HG03135 (cell line): Measurements from ENCODE around the gene SGPP2.
A peak's percentile ranks its signal among the peaks of the same experiment; 100 is the strongest.

ENCODE experiments used
- ATAC-seq: cut with Tn5 transposase; IDR thresholded peaks from one replicate; pipeline ENCODE4 v1.9.1; 2021; ENCODE audit warnings: mild to moderate bottlenecking, moderate library complexity; ENCODE audit not compliant: unreplicated experiment

Gene SGPP2

GRCh38 chr2:222522082-222522481 lies 97.7 kb downstream of the SGPP2 start:
- ATAC-seq: no peak

- ATAC-seq: peak; percentile 62
Measured at GRCh38 chr2:222523783-222524544, 99.6 kb downstream of the SGPP2 start.

DNA sequence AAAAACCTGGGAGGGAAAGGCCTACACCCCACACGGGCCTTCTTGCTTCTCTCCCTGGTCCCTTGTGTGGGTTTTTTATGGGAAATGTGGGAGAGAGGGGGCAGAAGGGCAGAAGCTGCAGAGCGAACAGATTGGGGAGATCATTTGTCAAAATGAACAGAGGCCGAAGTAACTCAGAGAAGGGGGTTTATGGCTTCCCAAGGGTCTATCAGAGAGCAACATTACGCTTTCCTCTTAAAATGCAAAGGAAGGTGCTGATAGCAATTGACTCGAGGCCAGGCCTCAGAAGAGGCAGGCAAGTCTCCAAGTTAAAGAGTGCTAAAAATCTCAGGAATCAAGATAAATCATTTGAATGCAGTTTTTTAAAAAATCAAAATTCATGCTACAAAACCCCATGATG lies 101.5 kb downstream of the SGPP2 start:
- no peak for ATAC-seq

DNA sequence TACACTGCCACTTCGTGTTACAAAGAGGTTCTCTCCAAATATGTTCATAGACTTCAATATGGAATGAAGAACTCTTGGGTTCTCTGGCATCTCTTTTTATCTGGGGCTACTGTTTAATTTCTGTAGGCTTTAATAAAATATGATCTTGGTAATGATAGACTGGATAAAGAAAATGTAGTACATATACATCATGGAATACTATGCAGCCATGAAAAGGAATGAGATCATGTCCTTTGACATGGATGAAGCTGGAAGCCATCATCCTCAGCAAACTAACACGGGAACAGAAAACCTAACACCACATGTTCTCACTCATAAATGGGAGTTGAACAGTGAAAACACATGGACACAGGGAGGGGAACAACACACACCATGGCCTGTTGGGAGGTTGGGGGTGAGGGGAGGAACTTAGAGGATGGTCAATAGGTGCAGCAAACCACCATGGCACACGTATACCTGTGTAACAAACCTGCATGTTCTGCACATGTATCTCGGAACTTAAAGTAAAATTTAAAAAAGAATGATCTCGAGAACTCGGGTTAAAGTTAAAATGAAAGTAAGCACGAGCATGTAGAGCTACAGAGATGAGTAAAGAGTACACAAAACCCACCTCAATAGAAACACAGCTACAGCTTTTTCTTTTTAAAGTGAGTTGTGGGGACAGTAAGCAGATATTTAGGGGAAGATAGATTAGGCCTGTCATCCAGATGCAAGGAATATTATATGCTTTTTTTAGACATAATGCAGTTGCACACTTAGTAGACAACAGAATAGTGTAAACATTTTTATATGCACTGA lies 102.3 kb downstream of the SGPP2 start:
- no peak for ATAC-seq

DNA sequence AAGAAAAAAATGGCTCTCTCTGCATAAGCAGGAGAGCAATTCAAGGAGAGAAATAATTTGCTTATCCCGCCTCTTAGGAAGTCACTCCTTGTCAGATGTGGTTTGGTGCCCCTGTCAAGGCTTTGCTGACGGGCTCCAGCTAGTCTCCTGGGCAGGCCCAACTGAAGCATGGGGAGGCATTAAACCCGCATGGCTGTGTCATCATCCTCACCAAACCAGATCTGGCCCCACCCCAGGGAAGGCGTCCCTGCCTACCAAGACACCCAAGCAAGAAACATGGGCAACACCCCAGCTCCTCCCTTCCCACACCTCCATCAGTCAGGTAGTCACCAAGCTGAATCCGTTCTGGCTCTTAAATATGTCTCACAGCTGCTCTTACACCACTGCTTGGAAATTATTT lies 108.0 kb downstream of the SGPP2 start:
- ATAC-seq: no peak

DNA sequence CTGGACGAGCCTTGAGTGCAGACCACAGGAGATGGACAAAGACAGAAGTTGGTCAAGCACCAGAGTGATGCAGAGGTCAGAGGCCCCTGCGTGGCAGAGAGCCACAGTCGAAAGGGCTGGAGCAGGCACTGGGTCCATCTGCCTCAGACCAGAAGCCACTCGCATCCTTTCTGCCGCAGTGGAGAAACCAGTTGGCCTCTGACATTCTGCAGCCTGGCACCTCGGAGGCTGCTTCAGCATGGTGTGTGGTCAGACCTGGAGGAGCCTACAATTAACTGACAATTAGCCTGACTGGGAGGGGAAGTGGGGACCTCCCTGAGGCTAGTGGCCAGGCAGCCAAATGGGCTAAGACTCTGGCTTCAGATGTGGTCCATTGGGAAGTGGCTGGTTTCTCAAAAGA lies 111.1 kb downstream of the SGPP2 start:
- no peak for ATAC-seq

DNA sequence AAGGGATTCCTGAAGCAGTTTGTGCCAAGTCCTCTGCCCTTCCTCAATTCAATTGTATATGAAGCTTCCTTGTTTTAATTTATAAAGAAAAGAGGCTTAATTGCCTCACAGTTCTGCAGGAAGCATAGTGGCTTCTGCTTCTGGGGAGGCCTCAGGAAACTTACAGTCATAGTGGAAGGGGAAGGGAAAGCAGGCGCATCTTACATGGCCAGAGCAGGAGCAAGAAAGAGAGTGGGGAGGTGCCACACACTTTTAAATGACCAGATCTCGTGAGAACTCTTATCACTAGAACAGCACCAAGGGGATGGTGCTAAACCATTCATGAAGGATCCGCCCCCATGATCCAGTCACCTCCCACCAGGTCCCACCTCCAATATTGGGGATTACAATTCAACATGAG lies 114.2 kb downstream of the SGPP2 start:
- ATAC-seq: no peak

DNA sequence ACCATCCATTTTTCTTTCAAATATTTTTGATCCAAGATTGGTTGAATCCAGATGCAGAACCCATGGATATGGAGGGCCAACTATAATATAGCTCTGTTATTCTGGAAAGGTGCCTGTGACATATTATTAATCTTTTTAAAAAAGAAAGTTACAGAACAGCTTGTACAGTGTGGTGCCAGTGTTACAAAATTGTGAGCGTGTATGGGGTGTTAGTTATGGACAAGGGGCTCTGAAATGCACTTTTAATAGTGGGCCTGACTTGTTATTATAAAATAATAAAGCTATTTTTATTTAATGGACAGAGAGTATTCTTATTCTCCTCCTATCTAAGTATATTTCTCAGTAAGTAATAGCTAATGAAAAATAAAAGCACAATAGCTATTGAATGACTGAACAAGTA lies 120.3 kb downstream of the SGPP2 start:
- ATAC-seq: no peak

GRCh38 chr2:222545823-222546795 lies 121.8 kb downstream of the SGPP2 start:
- no peak for ATAC-seq

- no peak for ATAC-seq
Measured at GRCh38 chr2:222547083-222547482, 122.7 kb downstream of the SGPP2 start.

DNA sequence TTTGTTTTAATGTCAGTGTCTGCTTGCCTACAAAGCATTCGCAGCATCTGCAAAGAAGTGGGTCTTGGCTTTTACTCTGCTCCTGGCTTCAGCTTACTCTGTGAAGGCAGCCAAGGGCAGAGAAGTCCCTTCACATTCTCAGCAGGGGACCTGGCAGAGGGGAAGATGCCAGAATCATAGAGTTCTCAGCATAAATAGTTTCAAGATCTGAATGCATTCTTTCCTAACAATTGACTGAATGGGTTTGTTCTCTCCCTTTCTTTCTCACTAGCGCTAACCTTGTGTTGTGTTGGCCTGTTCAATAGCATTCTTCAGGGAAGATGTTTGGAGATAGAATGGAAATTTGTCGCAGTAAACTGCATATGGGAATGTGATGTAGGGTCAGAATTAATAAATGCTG lies 124.6 kb downstream of the SGPP2 start:
- no peak for ATAC-seq

DNA sequence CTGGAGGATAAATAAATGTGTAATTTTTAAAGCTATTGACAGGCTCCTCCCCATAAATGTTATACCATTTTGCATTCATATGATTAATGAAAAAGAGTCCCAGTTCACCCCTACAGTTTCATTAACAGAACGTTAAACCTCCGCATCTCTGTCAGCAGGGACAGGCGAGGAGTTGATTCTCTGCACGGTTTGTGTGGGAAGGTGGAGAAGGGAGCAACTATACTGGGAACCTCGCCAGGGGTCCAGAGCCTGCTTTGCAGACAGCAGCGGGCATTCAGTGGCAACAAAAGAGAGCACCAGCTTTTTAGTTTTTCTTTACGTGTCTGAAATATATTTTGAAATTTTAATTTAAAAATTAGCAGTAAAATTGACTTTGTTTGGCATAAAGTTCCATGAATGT lies 130.2 kb downstream of the SGPP2 start:
- ATAC-seq: no peak

DNA sequence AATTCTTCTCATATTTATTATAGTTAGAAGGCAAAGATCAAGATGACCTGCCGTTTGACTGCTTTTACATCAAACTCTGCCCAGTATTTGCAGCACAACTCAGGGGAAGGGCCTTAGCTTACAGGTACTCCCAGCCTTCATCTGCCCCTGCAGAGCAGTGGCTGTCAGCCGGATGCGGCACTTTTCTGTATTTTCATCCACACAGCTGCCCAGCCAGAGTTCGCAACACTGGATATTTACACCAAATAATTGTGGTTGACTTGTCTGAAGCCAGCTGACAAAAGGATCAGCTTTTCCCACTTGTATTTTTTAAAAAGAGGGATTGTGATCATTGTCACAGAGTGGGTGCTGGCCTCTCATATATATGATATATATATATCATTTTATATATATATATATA lies 136.8 kb downstream of the SGPP2 start:
- no peak for ATAC-seq

DNA sequence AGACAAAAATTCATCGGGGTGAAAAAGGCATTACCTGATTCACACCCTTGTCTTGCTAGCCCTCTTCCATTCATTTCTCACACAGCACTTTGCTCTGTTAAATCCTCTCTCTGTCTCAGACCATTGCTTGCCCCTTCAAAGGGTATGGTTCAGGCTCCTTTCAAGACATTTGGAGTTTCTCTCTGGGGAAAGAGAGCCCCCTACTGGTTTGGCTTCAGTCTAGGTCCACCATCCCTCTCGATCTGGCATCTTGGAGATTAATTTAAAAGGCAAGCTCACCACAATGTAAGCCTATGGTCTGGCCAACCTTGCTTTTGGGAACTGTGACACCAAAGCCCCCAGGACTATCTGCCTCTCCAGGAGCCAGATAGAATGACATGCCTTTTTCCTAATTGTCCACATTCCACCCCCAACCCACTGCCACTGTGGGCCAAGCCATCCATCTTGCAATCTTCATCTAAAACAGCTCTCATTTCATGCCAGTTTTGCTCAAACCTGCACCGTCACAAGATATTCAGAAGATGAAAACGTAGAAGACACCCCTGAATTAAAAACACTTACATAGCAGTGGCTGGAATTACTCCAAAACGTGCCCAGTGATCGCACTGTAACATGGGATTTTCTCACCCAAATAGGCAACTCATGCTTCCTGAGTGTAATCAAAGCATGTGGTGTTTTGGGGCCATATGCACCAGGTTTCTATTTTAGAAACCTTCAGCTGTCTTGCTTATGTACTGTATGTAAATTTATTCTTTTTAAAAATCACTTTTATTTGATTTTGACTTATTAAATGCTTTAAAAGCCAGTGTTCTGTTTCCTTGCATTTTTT lies 137.7 kb downstream of the SGPP2 start:
- ATAC-seq: peak; percentile 87

DNA sequence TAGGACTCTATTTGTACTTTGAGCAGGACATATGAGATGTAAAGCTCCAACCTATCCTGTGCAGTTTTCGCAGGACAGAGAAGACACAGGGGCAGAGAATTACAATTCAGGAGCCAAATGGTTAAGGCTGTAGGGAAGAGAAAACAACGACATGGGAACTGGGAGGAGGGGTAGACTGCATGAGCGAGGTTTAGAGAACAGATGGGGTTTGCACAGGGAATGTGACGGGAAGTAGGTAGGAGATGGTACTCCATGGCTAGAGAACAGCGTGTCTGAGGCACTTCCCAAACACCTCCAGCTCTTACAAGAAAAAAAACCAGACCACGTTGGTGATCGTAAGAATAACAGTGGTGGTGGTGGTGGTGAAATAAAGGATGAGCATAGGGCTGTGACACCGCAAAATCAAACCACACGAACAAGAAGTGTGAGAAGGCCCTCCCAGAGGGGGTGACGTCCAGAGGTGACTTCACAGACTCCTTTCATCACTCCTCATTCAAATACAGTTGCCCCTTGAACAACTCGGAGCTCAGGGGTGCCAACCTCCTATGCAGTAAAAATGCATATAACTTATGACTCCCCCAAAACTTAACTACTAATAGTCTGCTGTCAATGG lies 138.9 kb downstream of the SGPP2 start:
- ATAC-seq: no peak

- ATAC-seq: no peak
Measured at GRCh38 chr2:222563936-222564335, 139.6 kb downstream of the SGPP2 start.

GRCh38 chr2:222566229-222566628 lies 141.9 kb downstream of the SGPP2 start:
- ATAC-seq: no peak

- ATAC-seq: no peak
Measured at GRCh38 chr2:222568865-222569264, 144.5 kb downstream of the SGPP2 start.

DNA sequence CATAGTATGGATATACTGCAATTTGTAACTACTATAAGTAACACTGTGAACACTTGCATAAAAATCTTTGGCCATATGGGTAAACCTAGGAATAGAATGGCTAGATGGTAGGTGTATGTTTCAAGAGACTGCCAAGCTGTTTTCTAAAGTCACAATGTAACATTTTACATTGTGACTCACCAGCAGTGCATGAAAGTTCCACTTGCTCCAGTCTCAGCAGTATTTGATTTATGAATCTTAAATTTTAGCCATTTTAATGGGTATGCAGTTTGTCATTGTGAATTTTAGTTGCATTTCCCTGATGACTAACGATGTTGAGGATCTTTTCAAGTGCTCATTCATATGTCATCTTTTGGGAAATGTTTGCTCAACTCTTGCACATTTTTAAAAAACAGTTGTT lies 145.5 kb downstream of the SGPP2 start:
- ATAC-seq: no peak

- no peak for ATAC-seq
Measured at GRCh38 chr2:222572264-222572721, 147.9 kb downstream of the SGPP2 start.
